Mucosa of descending colon (tissue), 3 donors: Measurements from ENCODE around the gene OPCML. TPM values are rescaled to one million over a fixed set of nuclear protein-coding genes. Genes with fewer than 3 reads are reported as not detected.

Source experiments
- ATAC-seq: fragments of 200-7000 bp; cut with Tn5 transposase; one replicate; pipeline ENCODE4 v1.9.1; 2020; ENCODE audit warnings: mild to moderate bottlenecking, moderate library complexity
- DNase-seq, 3 donors: peaks; one replicate each; pipeline ENCODE4 v3.0.0-alpha.2; 2020
- H3K36me3 ChIP-seq: fragments of 200-600 bp; one replicate; pipeline ENCODE4 v1.8.0; 2021; ENCODE audit warnings: low read depth, mild to moderate bottlenecking
- H3K4me1 ChIP-seq: fragments of 200-600 bp; one replicate; pipeline ENCODE4 v1.8.0; 2021; ENCODE audit warnings: low read depth, mild to moderate bottlenecking
- H3K4me3 ChIP-seq: fragments of 200-600 bp; one replicate; pipeline ENCODE4 v1.8.0; 2021; ENCODE audit warnings: mild to moderate bottlenecking
- H3K9me3 ChIP-seq: fragments of 200-600 bp; one replicate; pipeline ENCODE4 v1.8.0; 2021; ENCODE audit warnings: mild to moderate bottlenecking
- CTCF ChIP-seq: fragments of 200-600 bp; IDR thresholded peaks from one replicate; pipeline ENCODE4 v1.8.0; 2022; ENCODE audit warnings: antibody characterized with exemption, mild to moderate bottlenecking
- intact Hi-C, 2 donors: fragments of 100-400 bp; cut with DNase I in 1 of 2; cut with micrococcal nuclease in 1 of 2; formaldehyde crosslinking; loops; one replicate each; pipeline versions ENCODE4 v1.11.0 to v1.11.1; 2022; cut with DNase I, micrococcal nuclease
- total RNA-seq, 3 donors: library from RNA; stranded (reverse); fragmentation: NEBNext Ultra II Directional in 2 of 3; extraction: Animal tissue kit (Norgen Biotek cat#: 25700) in 2 of 3; gene quantifications; one replicate each; pipeline versions ENCODE4 v1.2.1 to v1.2.4, GENCODE V29; 2021 to 2023
- donor health status: DM: no; HTN: no; CAD: no; lungs with moderate emphysema.
- donor health status: DM: no; HTN: no; CAD: no.
- donor health status: DM: no; HTN: yes; CAD: no.

The OPCML gene
- total RNA-seq, 3 donors from 2014 or later: 0.10 to 0.47 TPM; not detected in 1

- no peaks in the 10 kb centered on the region for H3K36me3 ChIP-seq
- no peak overlapping the region for H3K4me3 ChIP-seq
- DNase-seq (no peak), ATAC-seq (no peak)
- no peaks in the 10 kb centered on the region for H3K4me1 ChIP-seq
- intact Hi-C loops: no loop called here
- H3K9me3 ChIP-seq: no peaks in the 10 kb centered on the region
- no peak for TF ChIP-seq CTCF
Measured at GRCh38 chr11:133573081-133573480, 40.8 kb upstream of the OPCML start.

GRCh38 chr11:133570376-133570775, 38.1 kb upstream of the OPCML start:
- no peaks in the 10 kb centered on the region for H3K4me1 ChIP-seq
- DNase-seq: no peak
- no peak overlapping the region for H3K4me3 ChIP-seq
- intact Hi-C loops: no loop called here
- H3K9me3 ChIP-seq: no peaks in the 10 kb centered on the region
- TF ChIP-seq CTCF: no peak
- no peaks in the 10 kb centered on the region for H3K36me3 ChIP-seq
- no peak for ATAC-seq

GRCh38 chr11:133563505-133564025, 31.3 kb upstream of the OPCML start:
- intact Hi-C loops: no loop called here
- no peak for ATAC-seq
- no peak overlapping the region for H3K4me3 ChIP-seq
- H3K9me3 ChIP-seq: no peaks in the 10 kb centered on the region
- no peak for TF ChIP-seq CTCF
- H3K4me1 ChIP-seq: no peaks in the 10 kb centered on the region
- no peak for DNase-seq
- H3K36me3 ChIP-seq: no peaks in the 10 kb centered on the region

GRCh38 chr11:133560472-133560855, 28.2 kb upstream of the OPCML start:
- ATAC-seq: no peak
- intact Hi-C loops: no loop called here
- H3K4me1 ChIP-seq: no peaks in the 10 kb centered on the region

GRCh38 chr11:133559833-133560471, 27.7 kb upstream of the OPCML start:
- TF ChIP-seq CTCF: no peak
- Histone ChIP-seq H3K36me3 (no peaks in the 10 kb centered on the region), H3K9me3 (no peaks in the 10 kb centered on the region), H3K4me1 (no peaks in the 10 kb centered on the region), H3K4me3 (no peak overlapping the region)
- DNase-seq (no peak), ATAC-seq (no peak)
- intact Hi-C loops: no loop called here

More at GRCh38 chr11:133560472-133560855, 28.2 kb upstream of the OPCML start:
- H3K36me3 ChIP-seq: no peaks in the 10 kb centered on the region
- no peak for TF ChIP-seq CTCF
- H3K9me3 ChIP-seq: no peaks in the 10 kb centered on the region
- no peak for DNase-seq
- H3K4me3 ChIP-seq: no peak overlapping the region

- Histone ChIP-seq H3K36me3 (no peaks in the 10 kb centered on the region), H3K4me1 (no peaks in the 10 kb centered on the region), H3K4me3 (no peak overlapping the region), H3K9me3 (no peaks in the 10 kb centered on the region)
- DNase-seq (no peak), ATAC-seq (no peak)
- intact Hi-C loops: no loop called here
- TF ChIP-seq CTCF: no peak
Measured at GRCh38 chr11:133559382-133559781, 27.1 kb upstream of the OPCML start.
